OCI-LY1 (cell line): Measurements from ENCODE around the gene FSTL5.

ENCODE experiments used
- H2AFZ ChIP-seq: fragments of 200-600 bp; sonication (generic), shearing (Covaris generic); 2 replicates; pipeline ENCODE4 v1.6.0; 2014; ENCODE audit warnings: antibody characterized with exemption, mild to moderate bottlenecking, low read length
- H3F3A ChIP-seq: fragments of 200-600 bp; sonication (generic), shearing (Covaris generic); 2 replicates; pipeline ENCODE4 v1.6.0; 2014; ENCODE audit warnings: mild to moderate bottlenecking, antibody characterized with exemption, low read length, moderate library complexity; ENCODE audit not compliant: insufficient read depth
- H3K27ac ChIP-seq: fragments of 200-600 bp; sonication (generic); 2 replicates; pipeline ENCODE4 v1.5.1; 2014; ENCODE audit warnings: low read length, mixed run types, mild to moderate bottlenecking, low read depth; ENCODE audit not compliant: poor library complexity, severe bottlenecking
- H3K27me3 ChIP-seq: fragments of 200-600 bp; sonication (generic); 2 replicates; pipeline ENCODE4 v1.6.0; 2014; ENCODE audit warnings: antibody characterized with exemption, mild to moderate bottlenecking, low read length, moderate library complexity; ENCODE audit not compliant: insufficient read depth
- H3K36me3 ChIP-seq: fragments of 200-600 bp; sonication (generic); 2 replicates; pipeline ENCODE4 v1.6.1; 2014; ENCODE audit warnings: mild to moderate bottlenecking, antibody characterized with exemption, low read length, moderate library complexity, mixed read lengths; ENCODE audit not compliant: insufficient read depth
- H3K4me1 ChIP-seq: fragments of 200-600 bp; sonication (generic); 2 replicates; pipeline ENCODE4 v1.5.1; 2014; ENCODE audit warnings: mild to moderate bottlenecking, low read length, moderate library complexity; ENCODE audit not compliant: insufficient read depth, severe bottlenecking
- H3K4me2 ChIP-seq: fragments of 200-600 bp; sonication (generic), shearing (Covaris generic); 2 replicates; pipeline ENCODE4 v1.6.1; 2014; ENCODE audit warnings: low read length
- H3K4me3 ChIP-seq: fragments of 200-600 bp; sonication (generic); 2 replicates; pipeline ENCODE4 v1.5.1; 2014; ENCODE audit warnings: low read length, low read depth, mild to moderate bottlenecking, mixed read lengths; ENCODE audit not compliant: poor library complexity, severe bottlenecking
- H3K79me2 ChIP-seq: fragments of 200-600 bp; shearing (Covaris generic); 2 replicates; pipeline ENCODE4 v1.6.1; 2016; ENCODE audit warnings: mixed run types, low read length, mixed read lengths; ENCODE audit not compliant: insufficient read depth
- H3K9ac ChIP-seq: fragments of 200-600 bp; sonication (generic), shearing (Covaris generic); 2 replicates; pipeline ENCODE4 v1.6.1; 2014; ENCODE audit warnings: mild to moderate bottlenecking, low read length, mixed read lengths
- H3K9me2 ChIP-seq: fragments of 200-600 bp; sonication (generic), shearing (Covaris generic); 2 replicates; pipeline ENCODE4 v1.6.1; 2014; ENCODE audit warnings: low read depth, mild to moderate bottlenecking, low read length, mixed read lengths
- H3K9me3 ChIP-seq: fragments of 200-600 bp; shearing (Covaris generic); 2 replicates; pipeline ENCODE4 v1.6.1; 2014; ENCODE audit warnings: low read length, mixed read lengths
- H4K20me1 ChIP-seq: fragments of 200-600 bp; sonication (generic), shearing (Covaris generic); 2 replicates; pipeline ENCODE4 v1.6.0; 2016; ENCODE audit warnings: mild to moderate bottlenecking, low read length; ENCODE audit not compliant: insufficient read depth
- EZH2 ChIP-seq: fragments of 200-600 bp; sonication (generic), shearing (Covaris generic); IDR thresholded peaks from 2 replicates; pipeline ENCODE4 v1.8.0; 2017; ENCODE audit warnings: borderline replicate concordance, mixed run types, mild to moderate bottlenecking, antibody characterized with exemption, low read length, moderate library complexity, mixed read lengths
- TF ChIP-seq, protein P1 (sequence below): fragments of 200-600 bp; sonication (generic), shearing (Covaris generic); IDR thresholded peaks from 2 replicates; pipeline ENCODE4 v1.5.1; 2017; ENCODE audit warnings: mild to moderate bottlenecking, antibody characterized with exemption, low read length, moderate library complexity, mixed read lengths

Gene FSTL5

GRCh38 chr4:161629694-161630441 is 533.9 kb downstream of the FSTL5 start:
- TF ChIP-seq EZH2, result no peak
- TF ChIP-seq, protein P1, sequence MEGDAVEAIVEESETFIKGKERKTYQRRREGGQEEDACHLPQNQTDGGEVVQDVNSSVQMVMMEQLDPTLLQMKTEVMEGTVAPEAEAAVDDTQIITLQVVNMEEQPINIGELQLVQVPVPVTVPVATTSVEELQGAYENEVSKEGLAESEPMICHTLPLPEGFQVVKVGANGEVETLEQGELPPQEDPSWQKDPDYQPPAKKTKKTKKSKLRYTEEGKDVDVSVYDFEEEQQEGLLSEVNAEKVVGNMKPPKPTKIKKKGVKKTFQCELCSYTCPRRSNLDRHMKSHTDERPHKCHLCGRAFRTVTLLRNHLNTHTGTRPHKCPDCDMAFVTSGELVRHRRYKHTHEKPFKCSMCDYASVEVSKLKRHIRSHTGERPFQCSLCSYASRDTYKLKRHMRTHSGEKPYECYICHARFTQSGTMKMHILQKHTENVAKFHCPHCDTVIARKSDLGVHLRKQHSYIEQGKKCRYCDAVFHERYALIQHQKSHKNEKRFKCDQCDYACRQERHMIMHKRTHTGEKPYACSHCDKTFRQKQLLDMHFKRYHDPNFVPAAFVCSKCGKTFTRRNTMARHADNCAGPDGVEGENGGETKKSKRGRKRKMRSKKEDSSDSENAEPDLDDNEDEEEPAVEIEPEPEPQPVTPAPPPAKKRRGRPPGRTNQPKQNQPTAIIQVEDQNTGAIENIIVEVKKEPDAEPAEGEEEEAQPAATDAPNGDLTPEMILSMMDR, result no peak
- no peaks in the 10 kb centered on the region for H3K9me3 ChIP-seq
- no peak overlapping the region for H3K9ac ChIP-seq
- H2AFZ ChIP-seq, result no peak overlapping the region
- H3K4me2 ChIP-seq, result no peak overlapping the region
- no peaks in the 10 kb centered on the region for H3K36me3 ChIP-seq
- no peak overlapping the region for H3K4me3 ChIP-seq
- no peaks in the 10 kb centered on the region for H3K9me2 ChIP-seq
- no peaks in the 10 kb centered on the region for H3K79me2 ChIP-seq
- H3K4me1 ChIP-seq, result no peaks in the 10 kb centered on the region
- H4K20me1 ChIP-seq, result no peaks in the 10 kb centered on the region
- H3K27ac ChIP-seq, result no peak overlapping the region
- H3K27me3 ChIP-seq, result no peaks in the 10 kb centered on the region
- no peaks in the 10 kb centered on the region for H3F3A ChIP-seq

DNA sequence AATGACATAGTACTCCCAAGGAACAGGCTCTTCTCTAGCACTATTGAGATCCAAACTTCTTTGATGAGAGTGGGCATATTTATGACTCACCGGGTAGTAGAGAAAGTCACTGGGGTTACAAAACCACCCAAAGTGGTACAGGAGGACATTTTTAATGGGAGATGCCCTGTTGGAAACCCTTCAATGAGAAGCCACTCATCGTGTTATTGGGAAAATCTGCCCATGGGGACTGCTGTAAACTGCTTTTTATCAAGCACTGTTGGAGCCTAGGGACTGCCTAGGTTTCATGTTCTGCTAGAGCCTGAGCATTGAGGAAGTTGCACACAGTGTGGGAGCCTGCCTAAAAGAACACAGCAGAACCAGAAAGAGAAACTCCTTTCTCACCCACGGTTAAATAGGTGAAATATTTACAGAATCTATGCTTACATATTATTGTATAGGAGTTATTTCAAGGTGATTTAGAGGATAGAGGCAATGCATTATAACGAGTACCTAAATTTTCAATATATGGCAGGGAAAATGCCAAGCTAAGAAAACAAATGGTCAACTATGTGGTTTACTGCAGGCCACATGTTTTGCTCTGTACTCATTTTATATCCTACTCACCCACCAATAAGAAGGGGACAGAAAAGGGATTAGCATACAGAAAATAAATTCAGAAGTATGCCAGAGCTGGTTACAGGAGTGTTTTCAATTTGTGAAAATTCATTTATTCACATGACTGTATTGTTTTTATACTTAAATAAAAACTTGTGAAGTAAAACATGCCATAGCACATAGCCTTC is 559.1 kb downstream of the FSTL5 start:
- Histone ChIP-seq H3K27ac (no peak overlapping the region), H3K27me3 (no peaks in the 10 kb centered on the region), H4K20me1 (no peaks in the 10 kb centered on the region), H3K79me2 (no peaks in the 10 kb centered on the region), H3K9ac (no peak overlapping the region), H3K9me2 (no peaks in the 10 kb centered on the region), H2AFZ (no peak overlapping the region), H3F3A (no peaks in the 10 kb centered on the region), H3K36me3 (no peaks in the 10 kb centered on the region), H3K4me1 (no peaks in the 10 kb centered on the region), H3K9me3 (no peaks in the 10 kb centered on the region), H3K4me3 (no peak overlapping the region), H3K4me2 (no peak overlapping the region)
- no peak for TF ChIP-seq EZH2
- TF ChIP-seq, protein P1, result no peak

DNA sequence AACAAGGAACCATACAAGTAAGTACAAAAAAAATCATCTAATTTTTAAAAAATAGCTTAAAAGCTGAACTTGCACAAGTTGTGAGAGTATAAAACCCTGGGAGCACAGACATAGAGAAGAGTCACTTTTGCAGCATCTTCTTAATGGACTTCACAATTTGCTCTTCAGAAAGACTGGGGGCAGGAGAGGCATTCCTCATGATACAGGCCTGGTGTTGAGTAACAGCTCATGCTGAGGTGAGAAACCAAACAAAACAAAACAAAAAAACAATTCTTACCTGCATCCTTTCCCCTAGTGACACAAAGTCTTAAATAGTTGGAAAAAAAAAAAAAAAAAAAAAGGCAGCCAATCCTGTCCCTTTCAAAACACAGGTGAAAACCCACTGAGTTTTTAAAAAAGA is 562.8 kb downstream of the FSTL5 start:
- H3K9me2 ChIP-seq, result no peaks in the 10 kb centered on the region
- no peaks in the 10 kb centered on the region for H3K36me3 ChIP-seq
- no peaks in the 10 kb centered on the region for H3K9me3 ChIP-seq
- H3K27me3 ChIP-seq, result no peaks in the 10 kb centered on the region
- TF ChIP-seq EZH2, result no peak
- TF ChIP-seq, protein P1, result no peak
- no peak overlapping the region for H3K9ac ChIP-seq
- H3F3A ChIP-seq, result no peaks in the 10 kb centered on the region
- no peaks in the 10 kb centered on the region for H3K4me1 ChIP-seq
- H3K4me3 ChIP-seq, result no peak overlapping the region
- no peaks in the 10 kb centered on the region for H4K20me1 ChIP-seq
- H3K4me2 ChIP-seq, result no peak overlapping the region
- no peak overlapping the region for H3K27ac ChIP-seq
- no peaks in the 10 kb centered on the region for H3K79me2 ChIP-seq
- H2AFZ ChIP-seq, result no peak overlapping the region
